ENCODE measurements around the gene SNPH. TPM values are rescaled to one million over a fixed set of nuclear protein-coding genes. Genes with fewer than 3 reads are reported as not detected.

SNPH gene
- total and polyA plus RNA-seq, 2 of the 8 experiments (the other 6 are each of a cell fraction or from before 2014, with no cell fraction given), result 0.98 to 4.9 TPM

- no peak for TF ChIP-seq HDAC6 (IDR thresholded peaks at IDR 0.05; ENCODE audit: low read depth, low read length)
- TF ChIP-seq CHD1 (IDR thresholded peaks at IDR 0.05; ENCODE audit: low read depth, low read length), result no peak
- no peak for TF ChIP-seq SP2 (IDR thresholded peaks at IDR 0.05; ENCODE audit: low read length)
Measured at GRCh38 chr20:1296117-1296610, 30.1 kb downstream of the SNPH start (continued).

All from H1 (cell line).